GM10248 (cell line): Measurements from ENCODE around the gene PTPN4.

Experiments used
- CTCF ChIA-PET: fragments of 300-600 bp; sonication (Branson Sonifier 250); formaldehyde crosslinking; extraction: SDS; loops from one replicate; lab custom pipeline; 2021; ENCODE audit warnings: antibody characterized with exemption; lab: Yijun Ruan, JAX
- POLR2A ChIA-PET: fragments of 350-650 bp; sonication (Branson Sonifier 250); formaldehyde crosslinking; extraction: SDS; loops from one replicate; lab custom pipeline; 2020; ENCODE audit warnings: antibody characterized with exemption; lab: Yijun Ruan, JAX
- DNase-seq: peaks from one replicate; pipeline ENCODE4 v3.0.0; 2012; ENCODE audit errors: extremely low spot score
- TF ChIP-seq, protein P1 (sequence below): IDR thresholded peaks from 2 replicates; pipeline ENCODE4 v1.5.1; 2012; ENCODE audit warnings: mild to moderate bottlenecking, low read depth; ENCODE audit errors: extremely low read depth, missing control alignments, control extremely low read depth

Gene PTPN4

DNA sequence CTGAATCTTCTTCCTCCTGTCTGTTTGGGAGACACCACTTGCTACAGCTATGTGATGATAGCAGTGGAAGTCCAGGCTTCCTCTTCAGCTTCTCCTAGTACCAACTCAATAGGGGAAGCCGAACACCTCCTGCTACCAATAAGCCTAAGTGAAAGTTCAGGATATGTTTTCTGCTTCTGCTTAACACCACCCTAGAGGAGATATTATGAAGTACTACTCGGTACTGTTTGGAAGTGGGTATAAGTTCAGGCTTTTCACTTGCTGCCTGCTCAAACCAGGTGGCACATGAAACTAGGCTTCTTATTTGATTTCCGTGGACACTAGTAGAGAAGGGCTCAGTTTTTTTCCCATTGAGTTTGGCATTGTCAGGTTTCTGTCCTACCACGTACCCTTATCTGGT, 99.8 kb downstream of the PTPN4 start:
- TF ChIP-seq, protein P1, sequence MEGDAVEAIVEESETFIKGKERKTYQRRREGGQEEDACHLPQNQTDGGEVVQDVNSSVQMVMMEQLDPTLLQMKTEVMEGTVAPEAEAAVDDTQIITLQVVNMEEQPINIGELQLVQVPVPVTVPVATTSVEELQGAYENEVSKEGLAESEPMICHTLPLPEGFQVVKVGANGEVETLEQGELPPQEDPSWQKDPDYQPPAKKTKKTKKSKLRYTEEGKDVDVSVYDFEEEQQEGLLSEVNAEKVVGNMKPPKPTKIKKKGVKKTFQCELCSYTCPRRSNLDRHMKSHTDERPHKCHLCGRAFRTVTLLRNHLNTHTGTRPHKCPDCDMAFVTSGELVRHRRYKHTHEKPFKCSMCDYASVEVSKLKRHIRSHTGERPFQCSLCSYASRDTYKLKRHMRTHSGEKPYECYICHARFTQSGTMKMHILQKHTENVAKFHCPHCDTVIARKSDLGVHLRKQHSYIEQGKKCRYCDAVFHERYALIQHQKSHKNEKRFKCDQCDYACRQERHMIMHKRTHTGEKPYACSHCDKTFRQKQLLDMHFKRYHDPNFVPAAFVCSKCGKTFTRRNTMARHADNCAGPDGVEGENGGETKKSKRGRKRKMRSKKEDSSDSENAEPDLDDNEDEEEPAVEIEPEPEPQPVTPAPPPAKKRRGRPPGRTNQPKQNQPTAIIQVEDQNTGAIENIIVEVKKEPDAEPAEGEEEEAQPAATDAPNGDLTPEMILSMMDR = no peak
- no peak for DNase-seq
- ChIA-PET POLR2A (no interaction called here), CTCF (interaction anchor here (0.8 to 1.5 kb wide), 3 partner anchors 17 to 155 kb away, joined by 3 to 5 read pairs (median 3); no protein-coding TSS in a partner anchor)

DNA sequence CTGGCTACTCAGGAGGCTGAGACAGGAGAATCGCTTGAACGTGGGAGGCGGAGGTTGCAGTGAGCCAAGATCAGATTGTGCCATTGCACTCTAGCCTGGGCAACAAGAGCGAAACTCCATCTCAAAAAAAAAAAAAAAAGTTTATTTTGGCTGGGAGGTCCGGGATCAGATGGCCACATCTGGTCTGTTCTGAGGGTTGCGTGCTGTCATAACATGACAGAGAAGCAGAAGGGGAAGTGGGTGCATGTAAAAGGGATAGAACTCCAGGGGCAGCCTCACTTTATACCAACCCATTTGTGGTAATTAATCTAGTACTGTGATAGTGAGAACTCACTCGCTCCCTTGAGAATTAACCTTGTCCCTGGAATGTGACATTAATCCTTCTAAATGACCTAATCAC, 101.2 kb downstream of the PTPN4 start:
- POLR2A ChIA-PET = no interaction called here
- CTCF ChIA-PET = no interaction called here
- TF ChIP-seq, protein P1 = no peak
- no peak for DNase-seq

DNA sequence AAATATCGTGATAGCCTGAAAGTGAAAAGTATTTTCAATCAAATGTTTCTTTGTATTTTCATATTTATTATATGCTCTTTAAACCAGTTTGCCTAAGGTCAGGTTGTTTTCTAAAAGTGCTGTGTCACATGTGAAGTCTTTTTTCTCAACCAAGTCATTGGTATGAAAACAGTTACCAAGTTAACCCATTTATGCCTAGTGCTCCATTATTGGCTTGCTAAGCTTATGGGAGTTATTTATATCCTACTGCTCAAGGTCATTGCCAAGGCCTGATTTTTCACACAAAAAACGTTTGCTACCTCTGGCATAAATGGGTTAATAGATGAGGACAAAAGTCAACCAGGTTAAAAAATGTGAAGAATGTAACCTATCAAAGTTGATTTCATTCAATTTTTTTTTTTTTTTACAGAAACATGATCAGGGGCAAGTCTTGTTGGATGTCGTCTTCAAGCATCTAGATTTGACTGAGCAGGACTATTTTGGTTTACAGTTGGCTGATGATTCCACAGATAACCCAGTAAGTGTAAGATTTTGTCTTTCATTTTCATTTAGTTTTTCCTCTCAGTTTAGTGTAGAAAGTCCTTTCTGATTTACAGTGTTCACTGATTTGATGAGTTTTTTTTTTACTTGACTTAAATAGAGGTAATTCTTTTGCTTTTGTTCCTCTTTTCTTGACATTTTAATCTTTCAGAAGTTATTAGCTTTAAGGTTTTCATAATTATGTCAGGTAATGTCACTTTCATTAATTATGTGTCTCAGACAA, 102.6 kb downstream of the PTPN4 start:
- ChIA-PET POLR2A (no interaction called here), CTCF (no interaction called here)
- peak; percentile 19 for DNase-seq
- TF ChIP-seq, protein P1 = no peak

DNA sequence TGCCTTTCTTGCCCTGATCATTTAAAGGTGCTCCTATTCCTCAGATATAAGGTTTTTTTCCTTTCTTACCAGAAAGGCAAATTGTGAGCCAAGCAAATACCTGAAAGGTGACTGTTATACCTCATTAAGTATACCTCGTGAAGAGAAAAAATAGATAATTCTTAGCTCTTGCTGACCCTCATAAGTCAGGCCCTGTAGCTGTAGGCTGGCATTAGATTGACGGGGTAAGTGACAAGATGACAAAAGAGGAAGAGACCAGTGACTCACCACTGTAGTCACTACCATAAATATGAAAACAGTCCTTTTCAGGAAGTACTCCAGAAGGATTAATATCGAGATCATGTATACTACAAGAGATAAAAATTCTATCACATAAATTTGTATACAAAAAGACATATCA, 104.6 kb downstream of the PTPN4 start:
- no peak for DNase-seq
- CTCF ChIA-PET = interaction anchor here (1.2 to 1.3 kb wide), 2 partner anchors 23 to 41 kb away, joined by 3 read pairs; no protein-coding TSS in a partner anchor

DNA sequence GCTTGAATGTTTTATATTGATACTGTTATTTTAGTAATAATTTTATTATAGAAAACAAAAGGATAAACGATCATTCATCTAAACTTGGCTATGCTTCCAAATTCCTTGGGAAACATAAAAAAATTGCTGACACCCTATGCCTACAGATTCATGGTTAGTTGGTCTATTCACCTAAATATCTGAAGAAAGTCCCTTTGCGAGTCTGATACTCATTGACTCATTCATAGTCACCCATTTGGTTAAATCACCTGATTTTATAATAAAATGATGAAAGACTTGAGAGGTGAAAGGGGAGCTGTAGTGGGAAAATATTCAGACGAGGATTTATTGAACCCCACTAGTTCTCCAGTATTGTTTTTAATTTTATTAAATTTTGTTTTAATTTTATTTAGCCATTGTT, 112.0 kb downstream of the PTPN4 start:
- TF ChIP-seq, protein P1 = no peak
- no peak for DNase-seq
- ChIA-PET CTCF (interaction anchor here (1.2 kb wide), 1 partner anchor 15 kb away, joined by 3 read pairs; no protein-coding TSS in a partner anchor), POLR2A (no interaction called here)

More for the DNA sequence above, 104.6 kb downstream of the PTPN4 start:
- POLR2A ChIA-PET = no interaction called here
- TF ChIP-seq, protein P1 = no peak

DNA sequence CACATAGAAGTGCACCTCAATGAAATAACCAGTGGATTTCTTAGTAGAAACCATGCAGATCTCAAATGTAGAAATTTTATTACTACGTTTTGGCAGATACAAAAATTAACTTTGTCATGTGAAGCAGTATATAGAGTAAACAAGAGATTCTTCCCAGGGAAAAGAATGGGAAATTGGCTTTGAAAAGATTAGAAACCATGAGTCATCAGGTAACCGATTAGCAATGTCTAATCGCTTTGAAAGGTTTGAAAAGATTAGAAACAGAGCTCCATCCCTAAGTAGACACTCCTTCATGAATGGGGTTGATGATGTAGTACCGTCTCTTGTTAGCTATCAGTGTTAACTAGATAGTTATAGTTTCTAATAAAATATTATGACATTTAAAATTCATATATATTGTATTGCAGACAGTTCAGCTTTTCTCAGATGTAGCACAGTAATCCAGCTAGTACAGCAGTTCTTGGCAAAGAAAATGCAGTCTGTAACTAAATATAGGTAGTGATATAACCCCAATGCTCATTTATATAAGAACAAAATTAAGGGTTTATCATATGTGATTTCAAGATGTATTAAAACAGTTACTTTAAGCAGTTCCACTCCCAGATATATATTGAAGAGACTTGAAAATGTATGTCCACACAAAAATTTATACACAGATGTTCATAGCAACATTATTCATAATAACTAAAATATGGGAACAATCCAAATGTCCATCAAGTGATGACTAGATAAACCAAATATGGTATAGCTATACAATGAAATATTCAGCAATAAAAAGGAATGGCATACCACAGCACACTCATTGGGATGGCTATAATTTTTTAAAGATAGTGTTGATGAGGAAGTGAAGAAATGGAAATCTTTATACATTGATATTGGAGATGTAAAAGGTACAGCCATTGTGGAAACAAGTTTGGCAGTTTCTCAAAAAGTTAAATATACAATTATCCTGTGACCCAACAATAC, 113.9 kb downstream of the PTPN4 start:
- TF ChIP-seq, protein P1 = no peak
- ChIA-PET POLR2A (no interaction called here), CTCF (interaction anchor here (1.0 to 2.3 kb wide), 2 partner anchors 19 to 302 kb away, joined by 3 to 5 read pairs; no protein-coding TSS in a partner anchor)
- no peak for DNase-seq
